ENCODE results near the gene DCP2.

Gene DCP2

GRCh38 chr5:113031557-113031956 lies 55.0 kb downstream of the DCP2 start:
- H2AFZ ChIP-seq (ENCODE audit: low read depth, low read length): no peak overlapping the region
- no peak for TF ChIP-seq CTCF (IDR thresholded peaks at IDR 0.05; ENCODE audit: borderline replicate concordance, extremely low read depth, low read length, poor library complexity, severe bottlenecking)
- TF ChIP-seq EZH2 (IDR thresholded peaks at IDR 0.05; ENCODE audit: borderline replicate concordance, low read depth, low read length, severe bottlenecking): no peak
- H3K36me3 ChIP-seq (ENCODE audit: insufficient read depth, low read length): peaks cover 14% of the 10 kb centered on the region
- H3K4me3 ChIP-seq (ENCODE audit: low read depth in 1 of 2, low read length in 2 of 2): no peak overlapping the region
- H3K4me1 ChIP-seq (ENCODE audit: insufficient read depth, low read length): no peaks in the 10 kb centered on the region
- no peaks in the 10 kb centered on the region for H3K9me3 ChIP-seq (ENCODE audit: insufficient read depth, low read length, severe bottlenecking)
- no peaks in the 10 kb centered on the region for H3K79me2 ChIP-seq (ENCODE audit: insufficient read depth, low read length)
- no peak for DNase-seq
- no peak for ATAC-seq (ENCODE audit: insufficient read depth, low read depth)
- H3K27me3 ChIP-seq (ENCODE audit: insufficient read depth, low read length, poor library complexity): no peaks in the 10 kb centered on the region
- no peak overlapping the region for H3K4me2 ChIP-seq (ENCODE audit: insufficient read depth, low read length)
- no peaks in the 10 kb centered on the region for H4K20me1 ChIP-seq (ENCODE audit: insufficient read depth, low read length)
- H3K27ac ChIP-seq (ENCODE audit: low read length): no peak overlapping the region
- no peak overlapping the region for H3K9ac ChIP-seq (ENCODE audit: low read depth, low read length)

GRCh38 chr5:113034182-113034773 lies 57.7 kb downstream of the DCP2 start:
- H3K79me2 ChIP-seq (ENCODE audit: insufficient read depth, low read length): no peaks in the 10 kb centered on the region
- no peak overlapping the region for H3K4me3 ChIP-seq (ENCODE audit: low read depth in 1 of 2, low read length in 2 of 2)
- H3K9me3 ChIP-seq (ENCODE audit: insufficient read depth, low read length, severe bottlenecking): no peaks in the 10 kb centered on the region
- no peak overlapping the region for H3K4me2 ChIP-seq (ENCODE audit: insufficient read depth, low read length)
- TF ChIP-seq CTCF (IDR thresholded peaks at IDR 0.05; ENCODE audit: borderline replicate concordance, extremely low read depth, low read length, poor library complexity, severe bottlenecking) (no peak), EZH2 (IDR thresholded peaks at IDR 0.05; ENCODE audit: borderline replicate concordance, low read depth, low read length, severe bottlenecking) (no peak)
- H4K20me1 ChIP-seq (ENCODE audit: insufficient read depth, low read length): no peaks in the 10 kb centered on the region
- no peak for ATAC-seq (ENCODE audit: insufficient read depth, low read depth)
- no peak overlapping the region for H3K27ac ChIP-seq (ENCODE audit: low read length)
- no peaks in the 10 kb centered on the region for H3K36me3 ChIP-seq (ENCODE audit: insufficient read depth, low read length)
- H3K4me1 ChIP-seq (ENCODE audit: insufficient read depth, low read length): no peaks in the 10 kb centered on the region
- no peak overlapping the region for H3K9ac ChIP-seq (ENCODE audit: low read depth, low read length)
- no peaks in the 10 kb centered on the region for H3K27me3 ChIP-seq (ENCODE audit: insufficient read depth, low read length, poor library complexity)
- H2AFZ ChIP-seq (ENCODE audit: low read depth, low read length): no peak overlapping the region
- DNase-seq: no peak

GRCh38 chr5:113035096-113035495 lies 58.5 kb downstream of the DCP2 start:
- TF ChIP-seq EZH2 (IDR thresholded peaks at IDR 0.05; ENCODE audit: borderline replicate concordance, low read depth, low read length, severe bottlenecking) (no peak), CTCF (IDR thresholded peaks at IDR 0.05; ENCODE audit: borderline replicate concordance, extremely low read depth, low read length, poor library complexity, severe bottlenecking) (no peak)
- no peaks in the 10 kb centered on the region for H4K20me1 ChIP-seq (ENCODE audit: insufficient read depth, low read length)
- H3K9me3 ChIP-seq (ENCODE audit: insufficient read depth, low read length, severe bottlenecking): no peaks in the 10 kb centered on the region
- H3K4me3 ChIP-seq (ENCODE audit: low read depth in 1 of 2, low read length in 2 of 2): no peak overlapping the region
- H3K4me2 ChIP-seq (ENCODE audit: insufficient read depth, low read length): no peak overlapping the region
- no peak overlapping the region for H3K27ac ChIP-seq (ENCODE audit: low read length)
- no peak overlapping the region for H3K9ac ChIP-seq (ENCODE audit: low read depth, low read length)
- no peaks in the 10 kb centered on the region for H3K4me1 ChIP-seq (ENCODE audit: insufficient read depth, low read length)
- H3K79me2 ChIP-seq (ENCODE audit: insufficient read depth, low read length): no peaks in the 10 kb centered on the region
- DNase-seq: no peak
- no peaks in the 10 kb centered on the region for H3K36me3 ChIP-seq (ENCODE audit: insufficient read depth, low read length)
- H3K27me3 ChIP-seq (ENCODE audit: insufficient read depth, low read length, poor library complexity): no peaks in the 10 kb centered on the region
- no peak overlapping the region for H2AFZ ChIP-seq (ENCODE audit: low read depth, low read length)
- ATAC-seq (ENCODE audit: insufficient read depth, low read depth): no peak

Measured in DND-41 (cell line).